ENCODE measurements around the gene USO1.

DNA sequence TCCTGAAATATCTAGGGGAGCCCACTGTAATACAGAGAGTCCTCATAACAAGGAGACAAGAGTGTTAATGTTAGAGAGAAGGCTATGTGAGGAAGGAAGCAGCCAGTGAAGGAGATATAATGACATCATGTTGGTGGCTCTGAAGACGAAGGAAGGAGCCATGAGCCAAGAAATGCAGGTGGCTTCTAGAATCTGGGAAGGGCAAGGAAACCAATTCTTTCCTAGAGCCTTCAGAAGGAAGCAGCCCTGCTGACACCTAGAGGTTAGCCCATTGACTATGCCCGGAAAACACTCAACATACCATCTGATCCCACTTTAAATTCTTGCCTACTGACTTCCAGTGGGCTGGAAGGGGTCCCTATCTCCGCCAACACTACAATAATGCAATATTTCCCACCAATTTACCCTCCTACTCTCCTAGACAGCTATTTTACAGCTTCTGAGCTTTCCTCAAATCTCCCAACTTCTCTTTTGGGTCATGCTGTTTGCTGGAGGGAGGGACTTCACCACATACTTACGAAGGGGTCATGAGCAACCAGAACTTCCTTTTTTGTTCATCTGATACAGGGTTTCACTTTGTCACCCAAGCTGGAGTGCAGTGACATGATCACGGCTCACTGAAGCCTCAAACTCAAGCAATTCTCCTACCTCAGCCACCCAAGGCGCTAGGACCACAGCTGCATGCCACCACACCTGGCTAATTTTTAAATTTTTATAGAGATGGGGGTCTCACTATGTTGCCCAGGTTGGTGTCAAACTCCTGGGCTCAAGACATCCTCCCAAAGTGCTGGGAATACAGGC is 26.0 kb upstream of the USO1 start:
- TF ChIP-seq, protein P1, sequence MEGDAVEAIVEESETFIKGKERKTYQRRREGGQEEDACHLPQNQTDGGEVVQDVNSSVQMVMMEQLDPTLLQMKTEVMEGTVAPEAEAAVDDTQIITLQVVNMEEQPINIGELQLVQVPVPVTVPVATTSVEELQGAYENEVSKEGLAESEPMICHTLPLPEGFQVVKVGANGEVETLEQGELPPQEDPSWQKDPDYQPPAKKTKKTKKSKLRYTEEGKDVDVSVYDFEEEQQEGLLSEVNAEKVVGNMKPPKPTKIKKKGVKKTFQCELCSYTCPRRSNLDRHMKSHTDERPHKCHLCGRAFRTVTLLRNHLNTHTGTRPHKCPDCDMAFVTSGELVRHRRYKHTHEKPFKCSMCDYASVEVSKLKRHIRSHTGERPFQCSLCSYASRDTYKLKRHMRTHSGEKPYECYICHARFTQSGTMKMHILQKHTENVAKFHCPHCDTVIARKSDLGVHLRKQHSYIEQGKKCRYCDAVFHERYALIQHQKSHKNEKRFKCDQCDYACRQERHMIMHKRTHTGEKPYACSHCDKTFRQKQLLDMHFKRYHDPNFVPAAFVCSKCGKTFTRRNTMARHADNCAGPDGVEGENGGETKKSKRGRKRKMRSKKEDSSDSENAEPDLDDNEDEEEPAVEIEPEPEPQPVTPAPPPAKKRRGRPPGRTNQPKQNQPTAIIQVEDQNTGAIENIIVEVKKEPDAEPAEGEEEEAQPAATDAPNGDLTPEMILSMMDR (IDR thresholded peaks at IDR 0.05), result no peak
- TF ChIP-seq POLR2A (IDR thresholded peaks at IDR 0.05), result no peak

Measured in adrenal gland (tissue), 5 donors.